A549 (cell line): Measurements from ENCODE around the gene ZBTB12.

Source experiments
- CBX2 ChIP-seq: fragments of 200-600 bp; sonication (generic); IDR thresholded peaks from 2 replicates; pipeline ENCODE4 v1.6.1; 2016; ENCODE audit warnings: low read depth, mild to moderate bottlenecking, borderline replicate concordance
- HOXA7 ChIP-seq: fragments of 250-450 bp; sonication (Bioruptor Pico); IDR thresholded peaks from 2 replicates; pipeline ENCODE4 v1.5.0; 2020; ENCODE audit warnings: mild to moderate bottlenecking, moderate library complexity
- JUNB ChIP-seq: fragments of >200 bp; sonication (Bioruptor Twin); formaldehyde crosslinking; IDR thresholded peaks from 2 replicates; pipeline ENCODE4 v1.6.1; 2016
- RAD21 ChIP-seq, 2 experiments: fragments of >200 bp in 1 of 2; sonication (Bioruptor Twin) in 1 of 2; formaldehyde crosslinking in 1 of 2; IDR thresholded peaks in 1 of 2; conservative IDR thresholded peaks in 1 of 2; 2 replicates in 1 of 2; 3 replicates in 1 of 2; pipeline ENCODE4 v1.6.1; 2012 to 2018; ENCODE audit warnings: inconsistent platforms in 1 of 2
- TF ChIP-seq, protein P1 (sequence below): fragments of >200 bp; sonication (Bioruptor Twin); formaldehyde crosslinking; IDR thresholded peaks from 3 replicates; pipeline ENCODE4 v1.5.1; 2016
- TF ChIP-seq, protein P2 (sequence below): fragments of 200-600 bp; sonication (generic); IDR thresholded peaks from 2 replicates; pipeline ENCODE4 v1.6.1; 2016; ENCODE audit warnings: antibody characterized with exemption, mild to moderate bottlenecking, moderate library complexity
- TF ChIP-seq, protein P3 (sequence below): fragments of 450-650 bp; IDR thresholded peaks from 2 replicates; pipeline ENCODE4 v1.6.1; 2014; ENCODE audit warnings: antibody characterized with exemption

DNA sequence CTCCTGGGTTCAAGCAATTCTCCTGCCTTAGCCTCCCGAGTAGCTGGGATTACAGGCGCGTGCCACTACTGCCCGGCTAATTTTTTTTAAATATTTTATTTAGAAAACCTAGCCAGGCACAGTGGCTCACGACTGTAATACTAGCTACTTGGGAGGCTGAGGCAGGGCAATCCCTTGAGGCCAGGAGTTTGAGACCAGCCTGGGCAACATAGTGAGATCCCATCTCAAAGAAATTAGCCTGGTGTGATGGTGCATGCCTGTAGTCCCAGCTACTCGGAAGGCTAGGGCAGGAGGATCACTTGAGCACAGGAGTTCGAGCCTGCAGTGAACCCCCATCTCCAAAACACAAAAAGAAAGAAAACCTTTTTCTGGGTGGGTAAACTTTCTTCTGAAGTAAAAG lies 25.5 kb downstream of the ZBTB12 start:
- TF ChIP-seq HOXA7 (no peak), JUNB (no peak), CBX2 (no peak), RAD21 (conservative IDR thresholded peaks at IDR 0.05 in 1 of 2, IDR thresholded peaks at IDR 0.05 in 1 of 2) (no peak)
- TF ChIP-seq, protein P1, sequence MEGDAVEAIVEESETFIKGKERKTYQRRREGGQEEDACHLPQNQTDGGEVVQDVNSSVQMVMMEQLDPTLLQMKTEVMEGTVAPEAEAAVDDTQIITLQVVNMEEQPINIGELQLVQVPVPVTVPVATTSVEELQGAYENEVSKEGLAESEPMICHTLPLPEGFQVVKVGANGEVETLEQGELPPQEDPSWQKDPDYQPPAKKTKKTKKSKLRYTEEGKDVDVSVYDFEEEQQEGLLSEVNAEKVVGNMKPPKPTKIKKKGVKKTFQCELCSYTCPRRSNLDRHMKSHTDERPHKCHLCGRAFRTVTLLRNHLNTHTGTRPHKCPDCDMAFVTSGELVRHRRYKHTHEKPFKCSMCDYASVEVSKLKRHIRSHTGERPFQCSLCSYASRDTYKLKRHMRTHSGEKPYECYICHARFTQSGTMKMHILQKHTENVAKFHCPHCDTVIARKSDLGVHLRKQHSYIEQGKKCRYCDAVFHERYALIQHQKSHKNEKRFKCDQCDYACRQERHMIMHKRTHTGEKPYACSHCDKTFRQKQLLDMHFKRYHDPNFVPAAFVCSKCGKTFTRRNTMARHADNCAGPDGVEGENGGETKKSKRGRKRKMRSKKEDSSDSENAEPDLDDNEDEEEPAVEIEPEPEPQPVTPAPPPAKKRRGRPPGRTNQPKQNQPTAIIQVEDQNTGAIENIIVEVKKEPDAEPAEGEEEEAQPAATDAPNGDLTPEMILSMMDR = no peak
- TF ChIP-seq, protein P2, sequence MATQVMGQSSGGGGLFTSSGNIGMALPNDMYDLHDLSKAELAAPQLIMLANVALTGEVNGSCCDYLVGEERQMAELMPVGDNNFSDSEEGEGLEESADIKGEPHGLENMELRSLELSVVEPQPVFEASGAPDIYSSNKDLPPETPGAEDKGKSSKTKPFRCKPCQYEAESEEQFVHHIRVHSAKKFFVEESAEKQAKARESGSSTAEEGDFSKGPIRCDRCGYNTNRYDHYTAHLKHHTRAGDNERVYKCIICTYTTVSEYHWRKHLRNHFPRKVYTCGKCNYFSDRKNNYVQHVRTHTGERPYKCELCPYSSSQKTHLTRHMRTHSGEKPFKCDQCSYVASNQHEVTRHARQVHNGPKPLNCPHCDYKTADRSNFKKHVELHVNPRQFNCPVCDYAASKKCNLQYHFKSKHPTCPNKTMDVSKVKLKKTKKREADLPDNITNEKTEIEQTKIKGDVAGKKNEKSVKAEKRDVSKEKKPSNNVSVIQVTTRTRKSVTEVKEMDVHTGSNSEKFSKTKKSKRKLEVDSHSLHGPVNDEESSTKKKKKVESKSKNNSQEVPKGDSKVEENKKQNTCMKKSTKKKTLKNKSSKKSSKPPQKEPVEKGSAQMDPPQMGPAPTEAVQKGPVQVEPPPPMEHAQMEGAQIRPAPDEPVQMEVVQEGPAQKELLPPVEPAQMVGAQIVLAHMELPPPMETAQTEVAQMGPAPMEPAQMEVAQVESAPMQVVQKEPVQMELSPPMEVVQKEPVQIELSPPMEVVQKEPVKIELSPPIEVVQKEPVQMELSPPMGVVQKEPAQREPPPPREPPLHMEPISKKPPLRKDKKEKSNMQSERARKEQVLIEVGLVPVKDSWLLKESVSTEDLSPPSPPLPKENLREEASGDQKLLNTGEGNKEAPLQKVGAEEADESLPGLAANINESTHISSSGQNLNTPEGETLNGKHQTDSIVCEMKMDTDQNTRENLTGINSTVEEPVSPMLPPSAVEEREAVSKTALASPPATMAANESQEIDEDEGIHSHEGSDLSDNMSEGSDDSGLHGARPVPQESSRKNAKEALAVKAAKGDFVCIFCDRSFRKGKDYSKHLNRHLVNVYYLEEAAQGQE = no peak
- TF ChIP-seq, protein P3, sequence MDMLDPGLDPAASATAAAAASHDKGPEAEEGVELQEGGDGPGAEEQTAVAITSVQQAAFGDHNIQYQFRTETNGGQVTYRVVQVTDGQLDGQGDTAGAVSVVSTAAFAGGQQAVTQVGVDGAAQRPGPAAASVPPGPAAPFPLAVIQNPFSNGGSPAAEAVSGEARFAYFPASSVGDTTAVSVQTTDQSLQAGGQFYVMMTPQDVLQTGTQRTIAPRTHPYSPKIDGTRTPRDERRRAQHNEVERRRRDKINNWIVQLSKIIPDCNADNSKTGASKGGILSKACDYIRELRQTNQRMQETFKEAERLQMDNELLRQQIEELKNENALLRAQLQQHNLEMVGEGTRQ = no peak
